Nephron (organoid): ENCODE measurements around the gene SLC1A1.

Source experiments
- H3K27ac Mint-ChIP-seq, 3 experiments: 2 replicates each; pipeline ENCODE4 v1.8.0; 2020; ENCODE audit warnings: mixed read lengths in 3 of 3, mild to moderate bottlenecking in 2 of 3, moderate library complexity in 1 of 3
- H3K27me3 Mint-ChIP-seq: 2 replicates; pipeline ENCODE4 v1.8.0; 2021; ENCODE audit warnings: low read depth, mild to moderate bottlenecking, moderate library complexity, mixed read lengths
- H3K36me3 Mint-ChIP-seq: 2 replicates; pipeline ENCODE4 v1.8.0; 2020; ENCODE audit warnings: low read depth, mixed read lengths
- H3K4me1 Mint-ChIP-seq: 2 replicates; pipeline ENCODE4 v1.8.0; 2020; ENCODE audit warnings: mixed read lengths
- H3K4me3 Mint-ChIP-seq, 3 experiments: 2 replicates each; pipeline ENCODE4 v1.8.0; 2020; ENCODE audit warnings: mild to moderate bottlenecking in 3 of 3, mixed read lengths in 3 of 3, moderate library complexity in 2 of 3
- H3K9me3 Mint-ChIP-seq: 2 replicates; pipeline ENCODE4 v1.8.0; 2020; ENCODE audit warnings: mixed read lengths
- CTCF ChIP-seq, 3 experiments: fragments of 200-600 bp; sonication (generic); IDR thresholded peaks; one replicate each; pipeline ENCODE4 v1.5.0; 2021; ENCODE audit warnings: antibody characterized with exemption in 3 of 3; ENCODE audit not compliant: unreplicated experiment in 3 of 3

Gene SLC1A1

GRCh38 chr9:4504250-4504649 lies 14.0 kb downstream of the SLC1A1 start:
- no peak overlapping the region for H3K4me3 Mint-ChIP-seq
- no peaks in the 10 kb centered on the region for H3K9me3 Mint-ChIP-seq
- no peaks in the 10 kb centered on the region for H3K36me3 Mint-ChIP-seq
- no peak overlapping the region for H3K27ac Mint-ChIP-seq
- TF ChIP-seq CTCF (IDR thresholded peaks at IDR 0.05; ENCODE audit: unreplicated experiment in 3 of 3), result no peak
- no peaks in the 10 kb centered on the region for H3K27me3 Mint-ChIP-seq
- H3K4me1 Mint-ChIP-seq, result no peaks in the 10 kb centered on the region

- no peaks in the 10 kb centered on the region for H3K36me3 Mint-ChIP-seq
- H3K4me3 Mint-ChIP-seq, result no peak overlapping the region
- no peaks in the 10 kb centered on the region for H3K9me3 Mint-ChIP-seq
- no peaks in the 10 kb centered on the region for H3K27me3 Mint-ChIP-seq
- TF ChIP-seq CTCF (IDR thresholded peaks at IDR 0.05; ENCODE audit: unreplicated experiment in 3 of 3), result no peak
- no peaks in the 10 kb centered on the region for H3K4me1 Mint-ChIP-seq
- H3K27ac Mint-ChIP-seq, result no peak overlapping the region
These were observed 16.2 kb downstream of the SLC1A1 start for GRCh38 chr9:4506490-4506889.

GRCh38 chr9:4507306-4508130 lies 17.2 kb downstream of the SLC1A1 start:
- Mint-ChIP-seq H3K4me1 (no peaks in the 10 kb centered on the region), H3K27me3 (no peaks in the 10 kb centered on the region), H3K9me3 (no peaks in the 10 kb centered on the region), H3K27ac (peak overlapping the region in 2 of 3 experiments; percentile 18 to 40), H3K36me3 (no peaks in the 10 kb centered on the region), H3K4me3 (no peak overlapping the region)
- no peak for TF ChIP-seq CTCF (IDR thresholded peaks at IDR 0.05; ENCODE audit: unreplicated experiment in 3 of 3)

DNA sequence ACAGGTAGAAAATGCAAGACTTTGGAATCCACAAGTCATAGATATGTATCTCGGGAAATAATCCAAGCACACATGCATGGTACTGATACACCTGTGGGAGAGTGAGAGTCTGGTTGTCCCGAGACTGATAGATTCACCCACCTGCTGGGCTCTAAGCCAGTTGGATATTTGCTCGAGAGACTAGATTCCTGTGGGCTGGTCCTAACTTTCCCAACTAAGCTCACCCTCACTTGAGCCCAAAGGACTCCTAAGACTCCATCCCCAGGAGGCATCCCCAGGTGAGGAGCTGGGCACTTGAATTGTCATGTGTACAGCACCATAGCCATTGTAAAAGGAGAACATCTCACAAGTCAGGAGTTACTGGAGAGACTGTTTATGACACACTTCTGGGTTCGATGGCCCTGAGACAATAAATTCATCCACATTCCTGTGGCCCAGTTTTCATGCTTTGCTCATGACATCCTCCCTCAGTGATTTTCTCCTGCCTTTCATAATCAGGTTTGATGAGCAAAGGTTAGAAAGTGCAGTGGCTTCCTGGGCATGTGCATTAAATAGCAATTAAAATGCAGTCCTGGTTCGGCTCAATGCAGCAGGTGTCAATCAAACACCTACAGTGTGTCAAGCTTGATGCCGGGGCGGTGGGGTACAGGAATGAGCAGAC lies 18.1 kb downstream of the SLC1A1 start:
- no peaks in the 10 kb centered on the region for H3K4me1 Mint-ChIP-seq
- H3K27ac Mint-ChIP-seq, result peak overlapping the region in 1 of 3 experiments; percentile 40
- H3K4me3 Mint-ChIP-seq, result no peak overlapping the region
- no peaks in the 10 kb centered on the region for H3K9me3 Mint-ChIP-seq
- no peaks in the 10 kb centered on the region for H3K27me3 Mint-ChIP-seq
- TF ChIP-seq CTCF (IDR thresholded peaks at IDR 0.05; ENCODE audit: unreplicated experiment in 3 of 3), result no peak
- no peaks in the 10 kb centered on the region for H3K36me3 Mint-ChIP-seq

- no peaks in the 10 kb centered on the region for H3K36me3 Mint-ChIP-seq
- no peaks in the 10 kb centered on the region for H3K9me3 Mint-ChIP-seq
- TF ChIP-seq CTCF (IDR thresholded peaks at IDR 0.05; ENCODE audit: unreplicated experiment in 3 of 3), result no peak
- no peak overlapping the region for H3K27ac Mint-ChIP-seq
- H3K27me3 Mint-ChIP-seq, result no peaks in the 10 kb centered on the region
- no peak overlapping the region for H3K4me3 Mint-ChIP-seq
- no peaks in the 10 kb centered on the region for H3K4me1 Mint-ChIP-seq
These were observed 18.8 kb downstream of the SLC1A1 start for GRCh38 chr9:4508907-4509589.
